ENCODE measurements around the gene UBAP1. TPM values are rescaled to one million over a fixed set of nuclear protein-coding genes. Genes with fewer than 3 reads are reported as not detected.
"Not testable (repeated sequence)": the region's sequence is repeated elsewhere in the genome, so short reads cannot be mapped to it uniquely, and the experiment has no call there.

Gene UBAP1
- total and polyA plus RNA-seq, 7 experiments from 2014 or later = 31.1 to 53.9 (median 35.8) TPM

- H3K4me3 ChIP-seq (ENCODE audit: low read length) = no peak overlapping the region
- H3K4me1 ChIP-seq (ENCODE audit: control insufficient read depth in 2 of 2, insufficient read depth in 2 of 2, low read length in 2 of 2) = no peaks in the 10 kb centered on the region
- H3K27ac ChIP-seq (ENCODE audit: low read depth, low read length) = no peak overlapping the region
- Mint-ChIP-seq H3K4me1 (peaks cover 0 to 13% (median 6%) of the 10 kb centered on the region in 7 donors), H3K27ac (peak overlapping the region in 1 of 9 donors; percentile 55), H3K4me3 (no peak overlapping the region), H3K9me3 (no peaks in the 10 kb centered on the region), H3K27me3 (no peaks in the 10 kb centered on the region), H3K36me3 (peaks cover 0 to 3% (median 0%) of the 10 kb centered on the region in 5 donors)
- CTCF ChIA-PET = no interaction called here
- ATAC-seq = no peak
- intact Hi-C loops (cut with micrococcal nuclease) = no loop called here
- no peak for DNase-seq
- no peaks in the 10 kb centered on the region for H3K9me3 ChIP-seq (ENCODE audit: control insufficient read depth in 2 of 3, low read length in 3 of 3)
- H3K36me3 ChIP-seq (ENCODE audit: control insufficient read depth in 2 of 3, insufficient read depth in 3 of 3, low read length in 3 of 3) = no peaks in the 10 kb centered on the region
- POLR2A ChIA-PET = no interaction called here
- H3K27me3 ChIP-seq (ENCODE audit: control insufficient read depth in 2 of 2, insufficient read depth in 2 of 2, low read length in 2 of 2) = no peaks in the 10 kb centered on the region
Observed at GRCh38 chr9:34262971-34263370, 84.1 kb downstream of the UBAP1 start.

GRCh38 chr9:34267660-34268059 lies 88.8 kb downstream of the UBAP1 start:
- H3K9me3 Mint-ChIP-seq = no peaks in the 10 kb centered on the region
- no peak overlapping the region for H3K27ac Mint-ChIP-seq
- no peaks in the 10 kb centered on the region for H3K27me3 Mint-ChIP-seq
- POLR2A ChIA-PET = no interaction called here
- H3K4me3 Mint-ChIP-seq = no peak overlapping the region
- intact Hi-C loops (cut with micrococcal nuclease) = no loop called here
- H3K36me3 ChIP-seq (ENCODE audit: control insufficient read depth in 2 of 3, insufficient read depth in 3 of 3, low read length in 3 of 3) = no peaks in the 10 kb centered on the region
- peaks cover 0 to 5% (median 0%) of the 10 kb centered on the region in 5 donors for H3K36me3 Mint-ChIP-seq
- H3K9me3 ChIP-seq (ENCODE audit: control insufficient read depth in 2 of 3, low read length in 3 of 3) = no peaks in the 10 kb centered on the region
- H3K4me1 ChIP-seq (ENCODE audit: control insufficient read depth in 2 of 2, insufficient read depth in 2 of 2, low read length in 2 of 2) = no peaks in the 10 kb centered on the region
- no peak for DNase-seq
- CTCF ChIA-PET = no interaction called here
- H3K27ac ChIP-seq (ENCODE audit: low read depth, low read length) = no peak overlapping the region
- H3K27me3 ChIP-seq (ENCODE audit: control insufficient read depth in 2 of 2, insufficient read depth in 2 of 2, low read length in 2 of 2) = no peaks in the 10 kb centered on the region
- ATAC-seq = no peak
- H3K4me1 Mint-ChIP-seq = peaks cover 0 to 12% (median 5%) of the 10 kb centered on the region in 7 donors
- H3K4me3 ChIP-seq (ENCODE audit: low read length) = no peak overlapping the region

GRCh38 chr9:34271265-34272006 lies 92.6 kb downstream of the UBAP1 start:
- Histone ChIP-seq H3K36me3 (ENCODE audit: control insufficient read depth in 2 of 3, insufficient read depth in 3 of 3, low read length in 3 of 3) (no peaks in the 10 kb centered on the region), H3K4me1 (ENCODE audit: control insufficient read depth in 2 of 2, insufficient read depth in 2 of 2, low read length in 2 of 2) (no peaks in the 10 kb centered on the region), H3K4me3 (ENCODE audit: low read length) (no peak overlapping the region), H3K9me3 (ENCODE audit: control insufficient read depth in 2 of 3, low read length in 3 of 3) (no peaks in the 10 kb centered on the region), H3K27ac (ENCODE audit: low read depth, low read length) (no peak overlapping the region), H3K27me3 (ENCODE audit: control insufficient read depth in 2 of 2, insufficient read depth in 2 of 2, low read length in 2 of 2) (no peaks in the 10 kb centered on the region)
- peaks cover 0 to 2% (median 0%) of the 10 kb centered on the region in 7 donors for H3K4me1 Mint-ChIP-seq
- H3K4me3 Mint-ChIP-seq = no peak overlapping the region
- ATAC-seq (no peak), DNase-seq (no peak)
- H3K36me3 Mint-ChIP-seq = peaks cover 0 to 2% (median 0%) of the 10 kb centered on the region in 5 donors
- H3K27me3 Mint-ChIP-seq = no peaks in the 10 kb centered on the region
- ChIA-PET POLR2A (no interaction called here), CTCF (interaction anchor here (1.0 kb wide), 1 partner anchor 15 kb away, joined by 3 read pairs; no protein-coding TSS in a partner anchor)
- no peak overlapping the region for H3K27ac Mint-ChIP-seq
- no peaks in the 10 kb centered on the region for H3K9me3 Mint-ChIP-seq
- intact Hi-C loops (cut with micrococcal nuclease) = no loop called here

GRCh38 chr9:34272101-34272541 lies 93.3 kb downstream of the UBAP1 start:
- Histone ChIP-seq H3K4me3 (ENCODE audit: low read length) (no peak overlapping the region), H3K4me1 (ENCODE audit: control insufficient read depth in 2 of 2, insufficient read depth in 2 of 2, low read length in 2 of 2) (no peaks in the 10 kb centered on the region), H3K36me3 (ENCODE audit: control insufficient read depth in 2 of 3, insufficient read depth in 3 of 3, low read length in 3 of 3) (no peaks in the 10 kb centered on the region), H3K27ac (ENCODE audit: low read depth, low read length) (no peak overlapping the region), H3K9me3 (ENCODE audit: control insufficient read depth in 2 of 3, low read length in 3 of 3) (no peaks in the 10 kb centered on the region), H3K27me3 (ENCODE audit: control insufficient read depth in 2 of 2, insufficient read depth in 2 of 2, low read length in 2 of 2) (no peaks in the 10 kb centered on the region)
- Mint-ChIP-seq H3K4me1 (peaks cover 0 to 4% (median 2%) of the 10 kb centered on the region in 7 donors), H3K27me3 (no peaks in the 10 kb centered on the region), H3K36me3 (peaks cover 0 to 2% (median 0%) of the 10 kb centered on the region in 5 donors), H3K4me3 (no peak overlapping the region), H3K27ac (no peak overlapping the region), H3K9me3 (no peaks in the 10 kb centered on the region)
- POLR2A ChIA-PET = no interaction called here
- ATAC-seq = no peak
- no peak for DNase-seq
- intact Hi-C loops (cut with micrococcal nuclease) = no loop called here
- CTCF ChIA-PET = no interaction called here

GRCh38 chr9:34273588-34273987 lies 94.7 kb downstream of the UBAP1 start:
- H3K36me3 Mint-ChIP-seq; H3K36me3 ChIP-seq (ENCODE audit: control insufficient read depth in 2 of 3, insufficient read depth in 3 of 3, low read length in 3 of 3); H3K27me3 Mint-ChIP-seq; POLR2A ChIA-PET; ATAC-seq; DNase-seq; intact Hi-C loops (cut with micrococcal nuclease); H3K27ac Mint-ChIP-seq; H3K9me3 ChIP-seq (ENCODE audit: control insufficient read depth in 2 of 3, low read length in 3 of 3); H3K4me1 ChIP-seq (ENCODE audit: control insufficient read depth in 2 of 2, insufficient read depth in 2 of 2, low read length in 2 of 2); H3K9me3 Mint-ChIP-seq; H3K27me3 ChIP-seq (ENCODE audit: control insufficient read depth in 2 of 2, insufficient read depth in 2 of 2, low read length in 2 of 2); H3K4me3 Mint-ChIP-seq; H3K27ac ChIP-seq (ENCODE audit: low read depth, low read length); H3K4me1 Mint-ChIP-seq; H3K4me3 ChIP-seq (ENCODE audit: low read length); CTCF ChIA-PET: not testable (repeated sequence)

- no peak overlapping the region for H3K4me3 ChIP-seq (ENCODE audit: low read length)
- H3K36me3 ChIP-seq (ENCODE audit: control insufficient read depth in 2 of 3, insufficient read depth in 3 of 3, low read length in 3 of 3) = no peaks in the 10 kb centered on the region
- no peak overlapping the region for H3K27ac ChIP-seq (ENCODE audit: low read depth, low read length)
- Mint-ChIP-seq H3K4me3 (no peak overlapping the region), H3K4me1 (peaks cover 0 to 8% (median 7%) of the 10 kb centered on the region in 7 donors), H3K27ac (no peak overlapping the region), H3K27me3 (no peaks in the 10 kb centered on the region), H3K9me3 (no peaks in the 10 kb centered on the region), H3K36me3 (peaks cover 0 to 5% (median 0%) of the 10 kb centered on the region in 5 donors)
- CTCF ChIA-PET = no interaction called here
- no peaks in the 10 kb centered on the region for H3K9me3 ChIP-seq (ENCODE audit: control insufficient read depth in 2 of 3, low read length in 3 of 3)
- no peaks in the 10 kb centered on the region for H3K27me3 ChIP-seq (ENCODE audit: control insufficient read depth in 2 of 2, insufficient read depth in 2 of 2, low read length in 2 of 2)
- ATAC-seq (no peak), DNase-seq (no peak)
- H3K4me1 ChIP-seq (ENCODE audit: control insufficient read depth in 2 of 2, insufficient read depth in 2 of 2, low read length in 2 of 2) = no peaks in the 10 kb centered on the region
- POLR2A ChIA-PET = no interaction called here
- intact Hi-C loops (cut with micrococcal nuclease) = no loop called here
Observed at GRCh38 chr9:34275811-34276210, 97.0 kb downstream of the UBAP1 start.

GRCh38 chr9:34276772-34277171 lies 97.9 kb downstream of the UBAP1 start:
- no peak for ATAC-seq
- Histone ChIP-seq H3K27ac (ENCODE audit: low read depth, low read length) (no peak overlapping the region), H3K36me3 (ENCODE audit: control insufficient read depth in 2 of 3, insufficient read depth in 3 of 3, low read length in 3 of 3) (no peaks in the 10 kb centered on the region), H3K9me3 (ENCODE audit: control insufficient read depth in 2 of 3, low read length in 3 of 3) (no peaks in the 10 kb centered on the region), H3K27me3 (ENCODE audit: control insufficient read depth in 2 of 2, insufficient read depth in 2 of 2, low read length in 2 of 2) (no peaks in the 10 kb centered on the region), H3K4me1 (ENCODE audit: control insufficient read depth in 2 of 2, insufficient read depth in 2 of 2, low read length in 2 of 2) (no peaks in the 10 kb centered on the region), H3K4me3 (ENCODE audit: low read length) (no peak overlapping the region)
- Mint-ChIP-seq H3K27ac (no peak overlapping the region), H3K4me3 (no peak overlapping the region), H3K9me3 (no peaks in the 10 kb centered on the region), H3K27me3 (no peaks in the 10 kb centered on the region), H3K36me3 (peaks cover 0 to 2% (median 0%) of the 10 kb centered on the region in 5 donors), H3K4me1 (peaks cover 0 to 8% (median 7%) of the 10 kb centered on the region in 7 donors)
- intact Hi-C loops (cut with micrococcal nuclease) = no loop called here
- no peak for DNase-seq
- POLR2A ChIA-PET = no interaction called here
- CTCF ChIA-PET = no interaction called here
